GM19240 (cell line): ENCODE data around the gene PRKAR1B.

ENCODE experiments used
- DNase-seq: peaks from one replicate; pipeline ENCODE4 v3.0.0; 2011; ENCODE audit warnings: low spot score; ENCODE audit not compliant: insufficient read length

Gene PRKAR1B

DNA sequence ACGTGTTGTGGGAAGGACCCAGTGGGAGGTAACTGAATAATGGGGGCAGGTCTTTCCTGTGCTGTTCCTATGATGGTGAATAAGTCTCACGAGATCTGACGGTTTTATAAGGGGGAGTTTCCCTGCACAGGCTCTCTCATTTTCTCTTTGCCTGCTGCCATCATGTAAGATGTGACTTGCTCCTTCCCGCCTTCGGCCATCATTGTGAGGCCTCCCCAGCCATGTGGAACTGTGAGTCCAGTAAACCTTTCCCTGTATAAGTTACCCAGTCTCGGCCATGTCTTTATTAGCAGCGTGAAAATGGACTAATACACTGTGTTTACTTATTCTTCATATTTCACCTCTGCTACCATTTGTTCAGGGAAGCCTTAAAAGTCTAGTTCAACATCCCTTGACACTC lies 2.8 kb downstream of the PRKAR1B start:
- DNase-seq, result no peak

DNA sequence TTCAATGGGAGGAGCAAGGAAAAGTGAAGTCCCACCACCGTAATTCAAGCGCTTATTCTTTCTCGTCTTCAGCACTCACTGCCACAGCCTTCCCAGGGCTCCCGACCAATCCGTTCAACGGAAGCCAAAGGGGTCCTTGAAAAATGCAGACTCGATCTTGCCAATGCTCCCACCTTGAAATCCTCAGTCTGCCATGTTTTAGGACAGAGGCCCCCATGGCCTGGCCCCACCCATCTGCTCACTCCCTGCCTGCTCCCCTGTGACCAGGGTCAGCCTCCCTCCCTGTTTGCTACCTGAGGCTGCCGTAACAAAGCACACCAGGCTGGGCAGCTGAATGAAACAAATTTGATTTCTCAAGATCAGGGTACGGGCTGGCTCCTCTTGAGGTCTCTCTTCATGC lies 3.5 kb downstream of the PRKAR1B start:
- DNase-seq, result no peak

GRCh38 chr7:721619-722248 lies 5.3 kb downstream of the PRKAR1B start:
- no peak for DNase-seq

- DNase-seq, result no peak
Measured at GRCh38 chr7:716636-717035, 10.4 kb downstream of the PRKAR1B start.

- DNase-seq, result no peak
Measured at GRCh38 chr7:716222-716621, 10.9 kb downstream of the PRKAR1B start.

- DNase-seq, result no peak
Measured at GRCh38 chr7:714251-714671, 12.8 kb downstream of the PRKAR1B start.

DNA sequence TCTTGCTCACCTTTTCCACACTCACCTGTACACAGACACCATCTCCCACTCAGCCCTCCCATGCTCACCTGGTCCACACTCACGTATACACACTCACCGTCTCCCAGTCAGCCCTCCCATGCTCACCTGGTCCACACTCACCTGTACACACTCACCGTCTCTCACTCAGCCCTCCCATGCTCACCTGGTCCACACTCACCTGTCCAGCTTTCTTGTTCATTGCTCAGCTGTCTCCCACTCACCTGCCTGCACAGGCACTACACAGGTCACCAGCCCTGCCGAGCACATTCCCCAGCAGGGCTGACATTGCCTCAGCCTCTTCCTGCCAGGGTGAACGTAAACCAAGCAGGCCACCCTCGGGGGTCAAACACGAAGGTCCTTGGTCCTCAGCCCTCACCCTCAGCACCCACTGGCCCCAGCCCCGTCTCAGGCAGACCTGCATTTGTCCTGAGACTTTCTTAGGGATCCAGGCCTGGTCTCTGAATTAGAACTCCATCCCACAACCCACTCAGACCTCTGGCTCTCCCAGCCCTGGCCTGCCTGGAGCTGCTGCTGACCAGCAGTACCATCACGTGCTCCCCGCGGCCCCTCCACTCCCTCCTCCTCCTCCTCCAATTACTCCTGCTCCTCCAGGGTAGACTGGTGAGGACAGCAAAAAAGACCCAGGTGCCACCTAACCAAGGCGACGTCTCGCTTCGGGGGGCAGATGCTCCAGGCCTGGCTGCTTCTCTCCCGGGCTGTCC lies 13.4 kb downstream of the PRKAR1B start:
- DNase-seq, result no peak

GRCh38 chr7:713139-713457 lies 14.0 kb downstream of the PRKAR1B start:
- DNase-seq, result no peak

DNA sequence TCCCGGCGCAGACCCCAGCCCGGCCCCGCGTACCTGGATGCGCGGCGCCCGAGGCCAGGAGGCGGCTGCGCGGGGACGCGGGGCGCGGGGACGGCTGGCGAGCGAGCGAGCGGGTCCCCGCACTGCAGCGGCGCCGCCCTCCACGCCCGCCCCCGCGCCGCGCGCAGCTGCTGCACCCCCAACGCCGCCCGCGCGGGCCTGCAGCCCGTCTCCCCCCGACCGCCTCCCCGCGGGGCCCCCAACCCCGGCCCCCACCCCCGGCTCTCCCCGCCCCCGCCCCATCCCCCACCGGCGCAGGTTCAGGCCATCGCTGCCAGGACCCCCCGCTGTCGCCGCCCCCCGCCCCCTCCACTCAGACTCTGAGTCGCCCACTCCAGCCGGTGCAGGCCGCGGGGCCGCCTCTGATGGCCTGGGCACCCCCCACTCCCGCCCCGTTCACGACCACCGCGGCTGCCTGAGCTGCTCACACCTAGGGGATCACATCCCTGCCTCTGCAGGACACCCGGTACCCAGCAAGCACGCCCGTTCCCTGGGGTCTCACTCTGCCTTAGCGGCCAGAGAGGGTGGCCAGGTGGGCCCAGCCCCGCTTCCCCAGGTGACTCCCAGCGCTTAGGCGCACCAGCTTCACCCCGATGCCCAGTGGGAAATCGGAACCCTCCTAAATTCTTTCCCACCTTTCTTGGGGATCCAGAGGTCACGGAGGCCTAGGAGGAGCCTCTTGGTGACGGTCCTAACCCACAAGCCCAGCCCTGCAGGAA lies 14.5 kb downstream of the PRKAR1B start:
- DNase-seq, result no peak

DNA sequence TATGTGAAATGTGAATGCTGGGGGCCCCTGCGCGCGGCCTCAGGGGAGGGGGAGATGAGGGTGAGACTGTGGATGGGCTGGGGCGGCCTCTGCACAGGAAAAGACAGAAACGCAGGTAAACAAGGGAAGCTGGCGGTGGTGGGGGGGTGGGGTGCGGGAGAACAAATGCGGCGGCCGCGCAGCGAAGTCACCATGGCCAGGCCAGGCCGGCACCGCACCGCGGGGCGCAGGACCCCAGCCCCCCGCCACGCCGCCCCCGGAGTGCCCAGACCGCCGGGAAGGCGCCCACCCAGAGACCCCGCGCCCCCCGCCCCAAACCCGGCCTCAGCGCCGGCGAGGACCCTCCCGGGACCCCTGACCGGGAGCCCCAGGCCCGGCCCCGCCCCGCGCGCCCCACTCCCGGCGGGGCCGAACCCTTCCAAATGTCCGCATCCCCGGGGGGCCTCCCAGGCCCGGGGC lies 15.1 kb downstream of the PRKAR1B start:
- DNase-seq, result no peak

- DNase-seq, result no peak
Measured at GRCh38 chr7:711093-711921, 15.8 kb downstream of the PRKAR1B start.

DNA sequence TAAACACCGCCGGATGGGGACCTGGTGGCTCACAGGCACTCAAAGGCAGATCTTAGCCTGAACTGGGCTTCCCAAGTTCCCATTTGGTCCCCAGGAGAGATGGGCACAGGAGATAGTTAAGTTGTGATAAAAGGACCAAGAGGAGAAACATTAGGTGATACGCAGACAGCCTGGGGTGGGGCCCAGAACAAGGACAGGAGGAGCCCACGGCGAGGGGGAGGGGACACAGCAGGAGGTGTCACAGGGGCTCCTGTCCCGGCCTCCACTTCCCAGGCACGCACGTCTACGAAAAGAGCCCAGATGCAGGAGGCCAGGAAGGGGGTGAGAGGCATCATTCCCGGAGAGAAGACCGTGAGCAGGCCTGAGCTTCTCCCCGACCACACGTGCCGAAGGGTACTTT lies 16.9 kb downstream of the PRKAR1B start:
- no peak for DNase-seq

GRCh38 chr7:707296-708000 lies 19.6 kb downstream of the PRKAR1B start:
- DNase-seq, result no peak

- DNase-seq, result no peak
Measured at GRCh38 chr7:706721-707120, 20.4 kb downstream of the PRKAR1B start.

GRCh38 chr7:703049-703448 lies 24.0 kb downstream of the PRKAR1B start:
- no peak for DNase-seq

GRCh38 chr7:701086-701671 lies 25.9 kb downstream of the PRKAR1B start:
- DNase-seq, result no peak

GRCh38 chr7:699476-700170 lies 27.5 kb downstream of the PRKAR1B start:
- no peak for DNase-seq

- DNase-seq, result no peak
Measured at GRCh38 chr7:698515-699475, 28.3 kb downstream of the PRKAR1B start.
